GM19467 (cell line): ENCODE data around the gene C4orf17.
"Not testable (repeated sequence)": the region's sequence is repeated elsewhere in the genome, so short reads cannot be mapped to it uniquely, and the experiment has no call there.

Source experiments
- ATAC-seq: cut with Tn5 transposase; IDR thresholded peaks from one replicate; pipeline ENCODE4 v1.9.1; 2021; ENCODE audit warnings: mild to moderate bottlenecking, moderate library complexity; ENCODE audit not compliant: unreplicated experiment

C4orf17 gene

GRCh38 chr4:99510721-99511120 lies at the start of gene C4orf17:
Gene C4orf17 (plus strand): TSS chr4:99511021. CDS start chr4:99513082, 2,061 bp downstream.
- no peak for ATAC-seq

- no peak for ATAC-seq
These were observed 49.0 kb upstream of the C4orf17 start for GRCh38 chr4:99461623-99462401.

- peak; percentile 93 for ATAC-seq
These were observed 47.9 kb upstream of the C4orf17 start for GRCh38 chr4:99462875-99463464.

- no peak for ATAC-seq
These were observed 47.3 kb upstream of the C4orf17 start for GRCh38 chr4:99463566-99463965.

- no peak for ATAC-seq
These were observed 42.9 kb upstream of the C4orf17 start for GRCh38 chr4:99467887-99468286.

- no peak for ATAC-seq
These were observed 41.9 kb upstream of the C4orf17 start for GRCh38 chr4:99468889-99469288.

- no peak for ATAC-seq
These were observed 39.5 kb upstream of the C4orf17 start for GRCh38 chr4:99471349-99471748.

GRCh38 chr4:99471896-99472295 lies 38.9 kb upstream of the C4orf17 start:
- ATAC-seq: no peak

- no peak for ATAC-seq
These were observed 37.7 kb upstream of the C4orf17 start for GRCh38 chr4:99473131-99473530.

GRCh38 chr4:99483636-99484035 lies 27.2 kb upstream of the C4orf17 start:
- no peak for ATAC-seq

- no peak for ATAC-seq
These were observed 25.6 kb upstream of the C4orf17 start for GRCh38 chr4:99485212-99485611.

- not testable (repeated sequence) for ATAC-seq
These were observed 24.2 kb upstream of the C4orf17 start for GRCh38 chr4:99486648-99487047.

- ATAC-seq: no peak
These were observed 20.5 kb upstream of the C4orf17 start for GRCh38 chr4:99490286-99490685.

GRCh38 chr4:99504804-99505502 lies 5.9 kb upstream of the C4orf17 start:
- no peak for ATAC-seq

- ATAC-seq: no peak
These were observed 4.0 kb upstream of the C4orf17 start for GRCh38 chr4:99506781-99507180.

GRCh38 chr4:99507349-99507748 lies 3.5 kb upstream of the C4orf17 start:
- ATAC-seq: no peak

- ATAC-seq: no peak
These were observed 3.1 kb upstream of the C4orf17 start for GRCh38 chr4:99507762-99508161.

- ATAC-seq: no peak
These were observed 7.9 kb downstream of the C4orf17 start for GRCh38 chr4:99518601-99519295.

- no peak for ATAC-seq
These were observed 18.4 kb downstream of the C4orf17 start for GRCh38 chr4:99529228-99529627.

GRCh38 chr4:99529956-99530355 lies 19.1 kb downstream of the C4orf17 start:
- ATAC-seq: no peak

- ATAC-seq: not testable (repeated sequence)
These were observed 23.9 kb downstream of the C4orf17 start for GRCh38 chr4:99534699-99535098.
